Activated naive CD4-positive, alpha-beta T cell treated with anti-CD3 and anti-CD28 coated beads, Interleukin-2, amount 50 U/mL, for 24 hours (primary cell): Measurements from ENCODE around the gene CDC42BPA.
A peak's percentile ranks its signal among the peaks of the same experiment; 100 is the strongest.
"Not testable (repeated sequence)": the region's sequence is repeated elsewhere in the genome, so short reads cannot be mapped to it uniquely, and the experiment has no call there.

ENCODE experiments used
- H3K27ac Mint-ChIP-seq: one replicate; pipeline ENCODE4 v1.8.0; 2021; ENCODE audit warnings: mild to moderate bottlenecking, mixed read lengths
- H3K27me3 Mint-ChIP-seq: one replicate; pipeline ENCODE4 v1.8.0; 2021; ENCODE audit warnings: mixed read lengths
- H3K36me3 Mint-ChIP-seq: one replicate; pipeline ENCODE4 v1.8.0; 2021; ENCODE audit warnings: mixed read lengths
- H3K4me1 Mint-ChIP-seq: one replicate; pipeline ENCODE4 v1.8.0; 2021; ENCODE audit warnings: mixed read lengths
- H3K4me3 Mint-ChIP-seq: one replicate; pipeline ENCODE4 v1.8.0; 2021; ENCODE audit warnings: mild to moderate bottlenecking, mixed read lengths
- H3K9me3 Mint-ChIP-seq: one replicate; pipeline ENCODE4 v1.8.0; 2021; ENCODE audit warnings: mixed read lengths

The CDC42BPA gene

GRCh38 chr1:227318016-227318852 is at the start of gene CDC42BPA:
Gene CDC42BPA (minus strand): TSS chr1:227318492. CDS start chr1:227317182, 1,310 bp downstream.
- no peak within 1 kb of the TSS for H3K27ac Mint-ChIP-seq
- H3K9me3 Mint-ChIP-seq: peaks cover 8% of the 10 kb centered on the region
- peaks cover 50% of the 10 kb centered on the region for H3K27me3 Mint-ChIP-seq
- H3K4me3 Mint-ChIP-seq: peak within 1 kb of the TSS; percentile 79
- H3K4me1 Mint-ChIP-seq: peaks cover 9% of the 10 kb centered on the region
- no peaks in the 10 kb centered on the region for H3K36me3 Mint-ChIP-seq

GRCh38 chr1:227368009-227368408 is 49.7 kb upstream of the CDC42BPA start:
- Mint-ChIP-seq H3K4me3 (no peak overlapping the region), H3K36me3 (no peaks in the 10 kb centered on the region), H3K27me3 (peaks cover 3% of the 10 kb centered on the region), H3K27ac (no peak overlapping the region), H3K4me1 (no peaks in the 10 kb centered on the region), H3K9me3 (no peaks in the 10 kb centered on the region)

- Mint-ChIP-seq H3K36me3 (no peaks in the 10 kb centered on the region), H3K27ac (no peak overlapping the region), H3K9me3 (no peaks in the 10 kb centered on the region), H3K27me3 (peaks cover 5% of the 10 kb centered on the region), H3K4me1 (no peaks in the 10 kb centered on the region), H3K4me3 (no peak overlapping the region)
Observed at GRCh38 chr1:227365473-227366431, 47.5 kb upstream of the CDC42BPA start.

GRCh38 chr1:227364657-227365056 is 46.4 kb upstream of the CDC42BPA start:
- Mint-ChIP-seq H3K27ac (no peak overlapping the region), H3K27me3 (peaks cover 5% of the 10 kb centered on the region), H3K4me3 (no peak overlapping the region), H3K36me3 (no peaks in the 10 kb centered on the region), H3K4me1 (no peaks in the 10 kb centered on the region), H3K9me3 (no peaks in the 10 kb centered on the region)

- Mint-ChIP-seq H3K27me3 (peaks cover 5% of the 10 kb centered on the region), H3K4me1 (no peaks in the 10 kb centered on the region)
Observed at GRCh38 chr1:227363825-227364224, 45.5 kb upstream of the CDC42BPA start.

GRCh38 chr1:227362039-227362438 is 43.7 kb upstream of the CDC42BPA start:
- H3K4me1 Mint-ChIP-seq: no peaks in the 10 kb centered on the region
- no peak overlapping the region for H3K4me3 Mint-ChIP-seq
- peaks cover 5% of the 10 kb centered on the region for H3K27me3 Mint-ChIP-seq
- no peaks in the 10 kb centered on the region for H3K9me3 Mint-ChIP-seq
- H3K27ac Mint-ChIP-seq: no peak overlapping the region
- no peaks in the 10 kb centered on the region for H3K36me3 Mint-ChIP-seq

More at GRCh38 chr1:227363825-227364224, 45.5 kb upstream of the CDC42BPA start:
- no peak overlapping the region for H3K4me3 Mint-ChIP-seq
- H3K9me3 Mint-ChIP-seq: no peaks in the 10 kb centered on the region
- H3K36me3 Mint-ChIP-seq: no peaks in the 10 kb centered on the region
- no peak overlapping the region for H3K27ac Mint-ChIP-seq

GRCh38 chr1:227357927-227358302 is 39.6 kb upstream of the CDC42BPA start:
- no peak overlapping the region for H3K4me3 Mint-ChIP-seq

GRCh38 chr1:227357171-227357926 is 39.1 kb upstream of the CDC42BPA start:
- no peaks in the 10 kb centered on the region for H3K36me3 Mint-ChIP-seq
- no peak overlapping the region for H3K4me3 Mint-ChIP-seq
- H3K9me3 Mint-ChIP-seq: no peaks in the 10 kb centered on the region
- H3K27me3 Mint-ChIP-seq: peaks cover 2% of the 10 kb centered on the region
- no peak overlapping the region for H3K27ac Mint-ChIP-seq
- no peaks in the 10 kb centered on the region for H3K4me1 Mint-ChIP-seq

More at GRCh38 chr1:227357927-227358302, 39.6 kb upstream of the CDC42BPA start:
- no peaks in the 10 kb centered on the region for H3K4me1 Mint-ChIP-seq
- no peak overlapping the region for H3K27ac Mint-ChIP-seq
- no peaks in the 10 kb centered on the region for H3K9me3 Mint-ChIP-seq
- no peaks in the 10 kb centered on the region for H3K36me3 Mint-ChIP-seq
- H3K27me3 Mint-ChIP-seq: peaks cover 2% of the 10 kb centered on the region

GRCh38 chr1:227356620-227357146 is 38.4 kb upstream of the CDC42BPA start:
- peaks cover 2% of the 10 kb centered on the region for H3K27me3 Mint-ChIP-seq
- H3K27ac Mint-ChIP-seq: no peak overlapping the region
- H3K36me3 Mint-ChIP-seq: no peaks in the 10 kb centered on the region
- H3K4me3 Mint-ChIP-seq: no peak overlapping the region
- H3K9me3 Mint-ChIP-seq: no peaks in the 10 kb centered on the region
- H3K4me1 Mint-ChIP-seq: no peaks in the 10 kb centered on the region

- H3K9me3 Mint-ChIP-seq: no peaks in the 10 kb centered on the region
- H3K4me1 Mint-ChIP-seq: no peaks in the 10 kb centered on the region
- no peaks in the 10 kb centered on the region for H3K36me3 Mint-ChIP-seq
- no peak overlapping the region for H3K4me3 Mint-ChIP-seq
- no peak overlapping the region for H3K27ac Mint-ChIP-seq
- no peaks in the 10 kb centered on the region for H3K27me3 Mint-ChIP-seq
Observed at GRCh38 chr1:227355542-227356245, 37.4 kb upstream of the CDC42BPA start.

- Mint-ChIP-seq H3K36me3 (no peaks in the 10 kb centered on the region), H3K9me3 (no peaks in the 10 kb centered on the region)
Observed at GRCh38 chr1:227353186-227353585, 34.9 kb upstream of the CDC42BPA start.

GRCh38 chr1:227352164-227352563 is 33.9 kb upstream of the CDC42BPA start:
- not testable (repeated sequence) for H3K4me3 Mint-ChIP-seq, H3K9me3 Mint-ChIP-seq

More at GRCh38 chr1:227353186-227353585, 34.9 kb upstream of the CDC42BPA start:
- Mint-ChIP-seq H3K27ac (no peak overlapping the region), H3K4me1 (no peaks in the 10 kb centered on the region), H3K27me3 (no peaks in the 10 kb centered on the region), H3K4me3 (no peak overlapping the region)

GRCh38 chr1:227351443-227351842 is 33.2 kb upstream of the CDC42BPA start:
- no peaks in the 10 kb centered on the region for H3K9me3 Mint-ChIP-seq
- H3K27me3 Mint-ChIP-seq: no peaks in the 10 kb centered on the region
- H3K27ac Mint-ChIP-seq: no peak overlapping the region
- no peak overlapping the region for H3K4me3 Mint-ChIP-seq
- no peaks in the 10 kb centered on the region for H3K36me3 Mint-ChIP-seq
- H3K4me1 Mint-ChIP-seq: no peaks in the 10 kb centered on the region

More at GRCh38 chr1:227352164-227352563, 33.9 kb upstream of the CDC42BPA start:
- H3K4me1 Mint-ChIP-seq, H3K27me3 Mint-ChIP-seq, H3K27ac Mint-ChIP-seq, H3K36me3 Mint-ChIP-seq: not testable (repeated sequence)

- no peaks in the 10 kb centered on the region for H3K4me1 Mint-ChIP-seq
- H3K9me3 Mint-ChIP-seq: no peaks in the 10 kb centered on the region
- H3K36me3 Mint-ChIP-seq: no peaks in the 10 kb centered on the region
- H3K4me3 Mint-ChIP-seq: no peak overlapping the region
- H3K27ac Mint-ChIP-seq: no peak overlapping the region
- H3K27me3 Mint-ChIP-seq: no peaks in the 10 kb centered on the region
Observed at GRCh38 chr1:227349967-227350366, 31.7 kb upstream of the CDC42BPA start.
